K562 (cell line): Measurements from ENCODE around the gene SRPK1. TPM values are rescaled to one million over a fixed set of nuclear protein-coding genes. Genes with fewer than 3 reads are reported as not detected.

ENCODE experiments used
- CHCHD3 ChIP-seq: fragments of 250-450 bp; sonication (Bioruptor Pico); IDR thresholded peaks from 2 replicates; pipeline ENCODE4 v2.1.2; 2022; ENCODE audit warnings: mild to moderate bottlenecking
- DEAF1 ChIP-seq: fragments of 450-650 bp; formaldehyde crosslinking; IDR thresholded peaks from 2 replicates; pipeline ENCODE4 v1.4.0; 2020; ENCODE audit warnings: mild to moderate bottlenecking, moderate library complexity
- E2F6 ChIP-seq, 2 experiments: IDR thresholded peaks; 2 replicates each; pipeline ENCODE4 v1.6.1; 2011; ENCODE audit warnings: borderline replicate concordance in 1 of 2, control low read depth in 1 of 2, low read depth in 1 of 2, low read length in 1 of 2, mild to moderate bottlenecking in 1 of 2, mixed read lengths in 1 of 2, moderate library complexity in 1 of 2; ENCODE audit not compliant: insufficient read depth in 1 of 2, insufficient read length in 1 of 2, poor library complexity in 1 of 2, severe bottlenecking in 1 of 2; ENCODE audit errors: extremely low read depth in 1 of 2
- ETS1 ChIP-seq: conservative IDR thresholded peaks from 2 replicates; pipeline ENCODE4 v1.6.1; 2011; ENCODE audit warnings: low read depth, mild to moderate bottlenecking, low read length; ENCODE audit not compliant: control insufficient read depth
- HCFC1 ChIP-seq: IDR thresholded peaks from 2 replicates; pipeline ENCODE4 v1.6.1; 2012; ENCODE audit warnings: low read depth, low read length, improper control_type of control experiment
- MAFK ChIP-seq: IDR thresholded peaks from 2 replicates; pipeline ENCODE4 v1.6.1; 2011; ENCODE audit warnings: low read length, improper control_type of control experiment
- ZKSCAN1 ChIP-seq: fragments of 150-350 bp; IDR thresholded peaks from 2 replicates; pipeline ENCODE4 v1.6.1; 2016; ENCODE audit warnings: low read depth, low read length
- ZNF407 ChIP-seq: fragments of 450-650 bp; IDR thresholded peaks from 2 replicates; pipeline ENCODE4 v1.6.1; 2016; ENCODE audit warnings: low read depth
- ZNF561 ChIP-seq: fragments of 450-650 bp; formaldehyde crosslinking; conservative IDR thresholded peaks from 2 replicates; pipeline ENCODE4 v1.4.0; 2020; ENCODE audit warnings: mild to moderate bottlenecking, moderate library complexity
- ZNF639 ChIP-seq, 2 experiments: fragments of 200-800 bp in 1 of 2; sonication (Bioruptor generic) in 1 of 2; sonication (generic) in 1 of 2; formaldehyde crosslinking in 1 of 2; IDR thresholded peaks in 1 of 2; conservative IDR thresholded peaks in 1 of 2; 2 replicates each; pipeline versions ENCODE4 v1.5.0 to v1.6.1; 2016 to 2020; ENCODE audit warnings: missing compliant biosample characterization in 1 of 2, missing genetic modification characterization in 1 of 2, missing genetic modification reagents in 1 of 2
- ZNF668 ChIP-seq: fragments of 250-450 bp; sonication (Bioruptor Pico); IDR thresholded peaks from 2 replicates; pipeline ENCODE4 v1.8.0; 2022; ENCODE audit warnings: mild to moderate bottlenecking, inconsistent platforms
- polyA plus RNA-seq, 8 experiments: library from polyadenylated mRNA; depleted of rRNA in 4 of 8; stranded (reverse) in 5 of 8; unstranded in 3 of 8; fragments of >200 nt; fragmentation: Nextera tagmentation in 2 of 8; fragmentation: Illumina TruSeq in 1 of 8; extraction: Ambion mirVana in 2 of 8; extraction: Trizol in 1 of 8; gene quantifications; 2 replicates each; pipeline versions ENCODE4 v1.2.1 to v1.2.3, GENCODE V29; 2011 to 2014; ENCODE audit warnings: inconsistent platforms in 1 of 8, missing spikeins in 1 of 8
- total RNA-seq, 7 experiments: library from RNA; depleted of rRNA in 6 of 7; stranded (reverse); fragments of >200 nt in 6 of 7; fragmentation: Illumina TruSeq in 2 of 7; extraction: Trizol in 2 of 7; gene quantifications; 2 replicates each; pipeline versions ENCODE4 v1.2.1 to v1.2.3, GENCODE V29; 2011 to 2021; ENCODE audit warnings: low replicate concordance in 1 of 7

Gene SRPK1
- total and polyA plus RNA-seq, 9 of the 15 experiments (the other 6 are each of a cell fraction or from before 2014, with no cell fraction given) = 99.6 to 185 (median 159) TPM

GRCh38 chr6:35920793-35921732 is at the start of gene SRPK1 (continued):
- peak; percentile 84 for TF ChIP-seq ETS1
- no peak; the same call in 1 of the 2 replicates for TF ChIP-seq ZKSCAN1
- peak; percentile 61; the same call in 1 of the 2 replicates for TF ChIP-seq MAFK
- no peak for TF ChIP-seq ZNF668
- TF ChIP-seq HCFC1 = peak; percentile 24; the same call in 1 of the 2 replicates
- no peak for TF ChIP-seq ZNF407
- TF ChIP-seq DEAF1 (CRISPR knock-in tag) = no peak
- TF ChIP-seq E2F6 (IDR thresholded peaks at IDR 0.05; ENCODE audit: borderline replicate concordance in 1 of 2, extremely low read depth in 1 of 2, insufficient read depth in 1 of 2, insufficient read length in 1 of 2, low read depth in 1 of 2, low read length in 1 of 2, poor library complexity in 1 of 2, severe bottlenecking in 1 of 2) = peak; percentile 92 to 93
- peak in 1 of 2 experiments; percentile 58; a peak in 2 of 4 replicates for TF ChIP-seq ZNF639 (CRISPR knock-in tag; conservative IDR thresholded peaks at IDR 0.05 in 1 of 2, IDR thresholded peaks at IDR 0.05 in 1 of 2)
- no peak for TF ChIP-seq ZNF561
- TF ChIP-seq CHCHD3 = no peak
